ENCODE measurements around the gene KBTBD13. TPM values are rescaled to one million over a fixed set of nuclear protein-coding genes. Genes with fewer than 3 reads are reported as not detected.

KBTBD13 gene
- total RNA-seq, 1 donor from 2014 or later, result 3.3 TPM

DNA sequence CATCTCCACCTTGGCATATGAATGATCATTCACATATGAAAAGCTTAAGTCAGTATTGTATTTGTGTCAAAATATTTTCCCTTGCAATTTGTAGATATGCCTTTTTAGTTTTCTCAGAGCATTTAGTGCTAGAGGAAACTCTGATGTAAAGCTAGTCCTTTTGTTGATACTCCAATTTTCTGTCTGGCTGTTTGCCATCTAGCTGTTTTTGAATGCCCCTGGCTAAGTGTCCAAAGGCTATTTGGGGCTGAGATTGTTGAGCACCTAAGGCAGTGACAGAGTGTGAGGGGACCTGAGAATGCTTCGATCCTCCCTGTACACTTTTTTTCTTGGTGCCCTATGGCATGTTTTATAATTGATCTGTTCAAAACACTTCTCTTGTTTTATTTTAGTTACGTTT is 28.3 kb upstream of the KBTBD13 start:
- DNase-seq (ENCODE audit: low spot score), result no peak
- intact Hi-C loops (cut with DNase I), result no loop called here

DNA sequence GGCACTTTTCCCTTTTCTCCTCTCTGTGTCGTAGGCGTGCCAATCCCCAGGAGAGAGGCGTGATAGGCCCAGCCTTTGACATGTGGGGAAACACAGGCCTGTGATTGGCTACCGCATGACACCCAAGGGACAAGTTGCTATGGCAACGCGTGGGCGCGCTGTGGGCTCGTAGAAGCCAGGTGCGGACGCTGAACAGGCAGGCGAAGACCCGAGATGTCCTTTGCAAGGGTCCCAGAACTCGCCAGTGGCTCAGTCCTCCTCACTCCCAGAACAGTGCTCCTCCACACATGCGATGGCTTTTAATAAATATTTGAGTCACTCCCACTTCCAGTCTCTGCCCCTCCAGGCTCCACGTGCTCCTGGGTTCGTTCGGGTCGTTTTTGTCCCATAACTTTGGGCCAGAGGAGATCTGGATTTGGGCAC is 27.1 kb upstream of the KBTBD13 start:
- intact Hi-C loops (cut with DNase I), result no loop called here
- peak; percentile 92 for DNase-seq (ENCODE audit: low spot score)

DNA sequence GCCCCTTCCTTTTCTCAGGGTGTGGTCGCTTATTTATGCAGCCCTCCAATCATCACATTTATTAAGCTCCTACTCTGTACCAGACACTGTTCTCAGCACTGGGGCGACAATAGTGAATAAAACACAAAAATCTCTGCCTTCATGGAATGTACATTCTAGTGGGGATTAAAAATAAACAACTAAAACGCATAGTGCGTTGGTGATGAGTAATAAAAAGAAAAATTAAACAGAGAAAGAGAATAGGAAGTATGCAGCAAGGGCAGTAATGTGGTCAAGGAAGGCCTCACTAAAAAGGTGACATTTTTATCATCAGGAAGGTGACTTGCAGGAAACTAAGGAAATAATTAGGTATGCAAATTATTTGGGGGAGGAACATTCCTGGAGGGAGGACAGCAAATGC is 26.3 kb upstream of the KBTBD13 start:
- intact Hi-C loops (cut with DNase I), result no loop called here
- no peak for DNase-seq (ENCODE audit: low spot score)

DNA sequence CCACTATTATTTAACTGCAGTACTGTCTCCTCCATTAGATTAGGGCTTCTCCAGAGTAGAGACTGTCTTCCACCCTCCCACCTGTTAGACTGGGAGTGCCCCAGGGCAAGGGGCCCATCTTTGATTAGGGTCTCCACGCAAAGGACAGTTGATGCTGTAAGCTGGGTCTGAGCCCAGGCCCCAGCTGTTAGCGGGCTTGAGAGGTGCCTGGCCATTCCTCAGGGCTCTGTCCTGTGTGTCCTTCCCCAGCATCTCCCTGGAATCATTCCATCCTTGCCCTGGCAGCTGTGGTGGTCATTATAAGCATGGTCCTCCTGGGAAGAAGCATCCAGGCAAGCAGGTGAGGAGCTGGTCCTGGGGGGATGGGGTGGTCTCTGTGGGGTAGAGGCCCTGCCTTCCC is 25.3 kb upstream of the KBTBD13 start:
- no peak for DNase-seq (ENCODE audit: low spot score)
- intact Hi-C loops (cut with DNase I), result no loop called here

DNA sequence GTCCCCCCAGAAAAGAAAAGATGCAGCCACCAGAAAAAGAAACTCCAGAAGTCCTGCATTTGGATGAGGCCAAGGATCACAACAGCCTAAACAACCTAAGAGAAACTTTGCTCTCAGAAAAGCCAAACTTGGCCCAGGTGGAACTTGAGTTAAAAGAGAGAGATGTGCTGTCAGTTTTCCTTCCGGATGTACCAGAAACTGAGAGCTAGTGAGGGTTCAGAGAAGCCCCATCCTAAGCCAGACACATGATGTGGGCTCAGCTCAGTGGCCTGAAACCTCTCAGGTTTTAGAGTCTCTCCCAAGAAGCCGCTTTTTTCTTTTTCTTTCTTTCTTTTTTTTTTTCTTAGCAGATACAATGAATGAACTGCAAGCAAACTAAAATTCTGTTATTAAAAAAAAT is 23.6 kb upstream of the KBTBD13 start:
- DNase-seq (ENCODE audit: low spot score), result no peak
- intact Hi-C loops (cut with DNase I), result no loop called here

DNA sequence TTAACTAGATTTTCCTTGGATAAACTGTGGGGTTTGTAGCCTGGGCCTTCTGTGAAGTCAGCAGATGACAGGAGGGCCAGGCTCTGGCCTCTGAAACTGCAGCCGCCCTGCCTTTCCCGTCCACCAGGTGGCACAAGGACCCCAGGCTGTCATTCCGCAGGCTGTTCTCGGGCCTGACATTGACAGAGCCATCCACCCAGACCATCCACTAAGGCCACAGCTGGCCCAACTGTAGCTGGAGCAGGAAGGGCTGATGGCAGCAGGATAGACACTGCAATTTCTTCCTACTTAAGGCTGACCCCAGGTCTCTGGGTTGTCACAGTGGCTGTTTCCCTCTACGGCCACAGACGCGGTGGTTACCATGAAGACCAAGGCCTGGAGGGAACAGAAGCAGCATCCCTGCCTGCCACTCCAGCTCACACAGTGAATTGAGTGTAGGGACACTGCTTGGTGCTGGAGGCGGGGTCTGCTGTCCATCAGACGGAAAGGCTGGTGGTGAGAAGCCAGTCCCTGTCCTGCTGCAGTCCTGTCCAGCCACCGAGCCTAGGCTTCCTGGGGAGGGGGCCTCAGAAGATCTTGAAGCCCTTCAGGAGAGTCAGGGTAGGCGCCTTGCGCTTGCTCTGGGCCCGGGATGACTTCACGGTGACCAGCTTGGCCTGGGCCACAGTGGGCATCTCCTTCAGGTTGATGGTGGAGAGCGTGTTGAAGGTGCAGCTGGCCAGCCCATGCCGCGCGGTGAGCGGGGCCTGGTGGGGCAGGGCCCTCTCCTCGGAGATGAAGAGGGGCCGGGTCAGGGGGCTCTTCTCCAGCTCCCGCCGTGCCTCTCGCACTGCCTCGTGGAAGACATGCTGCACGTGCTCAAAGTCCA is 22.0 kb upstream of the KBTBD13 start:
- intact Hi-C loops (cut with DNase I), result loop anchor here (1.0 to 2.0 kb wide), 3 partner anchors 18 to 47 kb away; no protein-coding TSS in a partner anchor
- DNase-seq (ENCODE audit: low spot score), result peak; percentile 88

DNA sequence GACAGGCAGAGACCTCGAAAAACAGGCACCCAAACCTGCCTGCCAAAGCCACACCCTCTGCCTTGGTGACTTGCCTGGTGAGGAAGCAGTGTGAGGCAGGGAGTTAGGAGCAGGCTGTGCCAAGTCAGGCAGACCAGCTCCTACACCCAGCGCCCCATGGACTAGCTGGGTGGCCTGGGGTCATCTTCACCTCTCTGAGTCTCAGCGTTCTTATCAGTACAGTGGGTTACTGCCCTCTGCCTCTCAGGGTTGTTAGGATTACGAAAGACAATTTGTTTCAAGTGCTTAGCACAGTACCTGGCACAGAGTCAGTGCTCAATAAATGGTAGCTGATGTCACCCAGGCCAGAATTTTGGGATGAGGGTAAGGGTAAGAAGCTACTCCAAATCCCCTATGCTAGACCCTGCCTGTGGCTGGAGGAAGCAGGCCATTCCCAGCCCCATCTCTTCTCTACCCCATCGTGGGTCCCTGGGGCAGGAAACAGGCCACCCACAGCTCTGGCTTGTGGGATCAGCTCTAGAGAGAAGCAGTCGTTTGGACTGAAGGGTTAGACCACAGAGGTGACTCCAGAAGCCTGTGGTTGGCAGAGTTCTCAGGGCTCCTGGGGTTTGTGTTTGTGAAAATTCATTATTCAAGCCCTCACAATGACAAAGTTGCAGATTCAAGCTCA is 21.2 kb upstream of the KBTBD13 start:
- intact Hi-C loops (cut with DNase I), result loop anchor here (2.0 kb wide), 2 partner anchors 17 to 27 kb away; no protein-coding TSS in a partner anchor
- no peak for DNase-seq (ENCODE audit: low spot score)

DNA sequence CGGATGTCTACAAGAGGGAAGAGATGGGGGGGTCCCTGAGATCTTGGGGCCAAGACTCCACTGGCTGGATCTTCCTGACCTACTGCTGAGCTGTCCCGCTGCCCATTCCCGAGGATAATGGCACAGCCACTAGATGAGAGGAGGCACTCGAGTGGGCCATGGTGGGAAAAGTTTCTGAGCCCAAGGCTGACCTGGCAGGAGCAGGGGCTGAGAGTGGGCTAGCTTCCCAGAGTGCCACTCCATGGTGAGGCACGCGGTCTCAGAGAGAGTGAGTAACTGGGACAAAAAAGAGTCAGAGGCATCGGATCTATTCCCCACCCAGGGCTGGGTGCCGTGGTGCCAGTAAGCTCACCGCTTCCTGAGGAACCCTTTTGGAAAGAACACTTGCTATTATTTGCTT is 20.4 kb upstream of the KBTBD13 start:
- DNase-seq (ENCODE audit: low spot score), result no peak
- intact Hi-C loops (cut with DNase I), result no loop called here

DNA sequence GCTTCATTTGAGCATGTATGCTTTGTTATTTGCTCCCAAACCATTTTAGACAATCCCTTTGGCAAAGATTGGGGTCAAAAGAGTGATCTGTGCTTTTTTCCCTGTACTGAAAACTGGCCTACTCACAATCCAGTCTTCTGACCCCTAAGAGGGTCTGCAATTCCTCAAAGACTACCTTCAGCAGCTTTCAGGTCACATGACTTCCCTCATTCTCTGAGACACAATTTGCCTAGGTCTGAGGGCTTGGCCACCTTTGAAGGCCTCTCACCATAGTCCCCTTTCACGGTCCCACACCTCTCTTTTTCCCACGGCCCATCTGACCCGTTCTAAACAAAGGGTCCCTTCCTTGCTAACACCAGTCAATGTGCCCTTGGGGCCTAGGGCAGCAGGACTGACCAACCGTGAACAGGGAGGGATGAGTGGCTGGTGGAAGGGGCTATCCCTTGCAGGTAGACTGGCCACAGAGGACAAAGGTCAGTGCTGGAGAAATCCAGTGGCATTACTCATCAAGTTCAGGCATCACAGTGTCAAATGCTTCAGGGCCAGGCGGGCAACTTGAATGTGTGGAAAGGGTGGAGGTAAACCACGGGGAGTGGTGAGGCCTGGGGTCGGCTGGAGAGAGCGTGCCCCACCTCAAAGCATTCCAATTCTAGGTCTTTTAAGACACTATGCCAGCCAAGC is 19.5 kb upstream of the KBTBD13 start:
- intact Hi-C loops (cut with DNase I), result no loop called here
- peak; percentile 70 for DNase-seq (ENCODE audit: low spot score)

DNA sequence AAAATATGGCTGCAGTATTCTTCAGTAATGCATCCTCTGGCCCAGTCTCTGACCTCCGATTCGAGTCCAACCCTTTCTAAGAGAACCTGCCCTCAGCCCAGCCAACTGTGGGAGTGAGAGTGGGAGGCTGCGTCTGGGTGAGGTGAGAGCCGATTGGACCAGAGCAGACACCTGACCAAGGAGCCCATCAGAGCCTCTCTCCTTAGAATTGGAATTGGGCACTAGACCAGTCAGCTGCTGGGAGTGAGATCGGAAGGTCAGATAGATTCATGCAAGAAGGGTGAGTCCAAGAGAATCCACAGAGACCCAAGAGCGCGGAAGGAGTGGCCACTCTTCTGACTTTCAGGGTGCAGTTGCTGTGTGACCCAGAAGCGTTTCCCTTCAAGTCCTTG is 19.0 kb upstream of the KBTBD13 start:
- peak; percentile 66 for DNase-seq (ENCODE audit: low spot score)
- intact Hi-C loops (cut with DNase I), result no loop called here

DNA sequence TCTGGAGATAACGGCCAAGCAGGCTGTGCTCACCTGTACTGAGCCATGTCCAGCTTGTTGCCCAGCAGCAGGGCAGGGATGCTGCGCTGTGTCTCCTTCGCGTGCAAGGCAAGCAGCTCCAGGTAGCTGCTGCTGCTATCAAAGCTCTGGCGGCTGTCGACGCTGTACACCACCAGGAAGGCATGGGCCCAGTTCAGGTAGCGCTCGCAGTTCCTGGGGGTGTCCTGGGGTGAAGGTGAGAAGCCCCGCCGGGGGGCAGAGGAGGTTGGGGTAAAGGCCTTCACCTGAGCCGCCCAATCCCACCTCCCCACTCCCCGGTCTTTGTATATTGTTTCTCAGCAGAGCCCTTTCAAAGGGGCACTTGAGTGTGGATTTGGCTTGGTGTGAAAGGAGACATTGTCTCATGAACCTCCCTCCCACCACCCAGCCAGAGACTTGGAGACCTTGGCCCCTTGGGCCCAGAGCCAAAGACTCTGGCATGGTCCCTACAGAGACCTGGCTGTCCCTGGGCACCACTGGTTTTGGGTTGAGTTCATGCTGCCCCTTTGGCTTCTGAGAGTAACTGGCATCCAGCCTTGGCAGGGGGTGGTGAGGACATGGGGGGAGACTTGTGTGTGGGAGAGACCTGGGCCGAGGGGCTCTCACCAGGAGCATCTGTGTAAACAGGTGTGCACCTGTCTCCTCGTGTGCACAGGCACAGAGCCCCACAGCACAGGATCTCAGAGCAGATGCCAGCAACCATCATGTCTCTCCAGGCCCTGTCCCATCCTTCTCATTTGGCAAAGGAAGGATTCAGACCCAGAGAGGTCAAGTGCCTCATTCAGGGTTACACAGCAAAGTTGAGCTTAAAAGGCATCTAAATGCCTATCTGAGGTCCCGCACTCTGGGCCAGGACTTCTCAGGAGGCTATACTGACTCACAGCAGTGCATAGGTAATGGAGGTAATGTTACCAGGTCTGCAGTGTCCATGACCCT is 17.9 kb upstream of the KBTBD13 start:
- intact Hi-C loops (cut with DNase I), result no loop called here
- DNase-seq (ENCODE audit: low spot score), result peak; percentile 54

DNA sequence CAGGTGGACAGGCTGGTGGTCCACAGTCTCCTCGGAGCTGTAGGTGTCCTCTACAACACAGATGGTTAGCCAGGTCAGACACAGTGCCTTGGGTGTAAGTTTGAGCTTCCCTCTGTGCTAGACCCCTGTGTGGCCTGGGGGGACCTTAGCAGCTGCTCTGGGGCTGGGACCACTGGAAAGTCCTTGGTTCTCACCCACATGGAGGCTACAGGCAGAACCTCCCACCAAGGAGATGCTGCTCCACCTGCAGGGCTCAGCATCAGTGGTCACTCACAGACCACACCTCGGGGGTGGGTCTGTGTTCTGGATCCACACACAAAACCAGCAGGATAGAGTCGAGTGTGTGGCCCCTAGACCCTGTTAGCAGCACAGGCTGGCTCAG is 17.2 kb upstream of the KBTBD13 start:
- intact Hi-C loops (cut with DNase I), result no loop called here
- DNase-seq (ENCODE audit: low spot score), result peak; percentile 66

DNA sequence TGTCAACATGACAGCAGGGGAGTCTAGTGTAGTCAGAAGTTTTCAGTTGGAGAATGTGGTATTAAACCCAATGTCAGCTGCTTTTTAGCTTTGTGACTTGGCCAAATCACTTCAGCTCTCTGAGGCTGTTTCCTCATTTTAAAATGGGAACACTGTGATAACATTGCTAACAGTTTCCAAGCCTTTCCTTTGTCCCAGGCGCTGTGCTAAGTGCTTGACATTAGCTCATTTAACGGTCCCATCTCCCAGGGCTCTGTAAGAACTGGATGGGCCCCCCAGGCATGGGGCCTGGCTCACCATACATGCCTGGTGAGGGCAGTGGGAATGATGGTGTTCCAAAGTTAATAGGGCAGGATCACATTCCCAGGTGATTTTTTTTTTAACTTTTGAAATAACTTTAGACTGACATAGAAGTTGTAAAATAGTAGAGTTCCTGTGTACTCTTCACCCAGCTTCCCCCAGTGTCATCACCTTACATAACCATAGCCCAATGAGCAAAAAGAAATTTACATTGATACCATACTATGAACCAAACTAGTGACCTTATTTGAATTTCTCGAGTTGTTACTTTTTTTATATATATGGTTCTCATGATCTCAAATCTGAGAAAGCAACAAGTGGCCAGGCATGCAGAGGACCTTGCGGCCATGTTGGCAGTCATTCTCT is 16.5 kb upstream of the KBTBD13 start:
- intact Hi-C loops (cut with DNase I), result no loop called here
- peak; percentile 31 for DNase-seq (ENCODE audit: low spot score)

DNA sequence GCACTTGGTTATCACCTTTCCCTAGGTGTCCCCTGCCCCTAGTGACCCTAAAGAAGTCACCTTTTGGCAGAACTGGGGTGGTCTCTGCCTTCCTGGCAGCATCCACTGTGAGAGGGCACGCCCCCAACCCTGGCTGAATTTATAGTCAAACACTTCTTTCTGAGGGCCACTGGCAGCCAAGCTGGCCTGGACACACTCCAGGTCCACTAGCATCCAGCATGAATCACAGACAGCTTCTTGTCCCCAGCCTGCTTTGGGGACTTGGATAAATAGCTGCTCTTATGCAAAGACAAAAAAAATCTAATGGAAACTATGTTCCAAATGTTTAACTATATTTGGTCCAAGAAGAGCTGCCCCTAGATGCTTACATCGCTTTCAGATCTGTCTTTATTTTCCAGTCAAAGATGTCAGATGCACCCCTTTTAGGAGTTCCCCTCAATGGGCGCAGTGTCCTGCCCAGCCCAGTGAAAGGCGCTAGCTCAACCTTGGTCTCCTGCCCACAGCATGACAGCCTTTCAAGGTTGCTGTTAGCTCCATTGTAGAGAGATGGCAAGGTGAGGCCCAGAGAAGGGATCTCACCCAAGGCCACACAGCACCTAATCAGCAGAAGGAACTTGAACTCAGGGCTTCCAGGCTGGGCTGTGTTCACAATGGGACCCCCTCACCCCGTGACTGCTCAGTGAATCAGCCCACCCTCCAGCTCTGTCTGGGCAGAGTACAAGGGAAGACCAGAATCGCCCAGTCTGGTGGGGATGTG is 15.7 kb upstream of the KBTBD13 start:
- DNase-seq (ENCODE audit: low spot score), result peak; percentile 74
- intact Hi-C loops (cut with DNase I), result no loop called here

DNA sequence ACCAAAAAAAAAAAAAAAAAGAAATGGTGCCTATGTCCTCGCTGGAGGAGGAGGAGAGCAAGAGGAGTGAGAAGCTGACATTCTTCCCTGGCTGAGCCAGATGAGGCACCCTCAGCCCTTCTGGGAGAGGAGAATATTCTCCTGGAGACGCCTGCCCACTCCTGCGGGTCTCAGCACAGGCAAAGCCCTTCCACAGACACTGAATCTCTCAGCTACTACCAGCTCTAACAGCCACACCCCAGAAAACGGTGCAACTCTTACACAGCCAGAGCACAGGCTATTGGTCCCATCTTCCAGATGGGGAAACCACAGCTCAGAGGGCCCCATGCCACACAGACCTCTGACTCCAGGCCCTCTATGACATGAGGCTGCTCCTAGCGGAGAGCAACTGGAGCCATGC is 14.5 kb upstream of the KBTBD13 start:
- intact Hi-C loops (cut with DNase I), result no loop called here
- no peak for DNase-seq (ENCODE audit: low spot score)

DNA sequence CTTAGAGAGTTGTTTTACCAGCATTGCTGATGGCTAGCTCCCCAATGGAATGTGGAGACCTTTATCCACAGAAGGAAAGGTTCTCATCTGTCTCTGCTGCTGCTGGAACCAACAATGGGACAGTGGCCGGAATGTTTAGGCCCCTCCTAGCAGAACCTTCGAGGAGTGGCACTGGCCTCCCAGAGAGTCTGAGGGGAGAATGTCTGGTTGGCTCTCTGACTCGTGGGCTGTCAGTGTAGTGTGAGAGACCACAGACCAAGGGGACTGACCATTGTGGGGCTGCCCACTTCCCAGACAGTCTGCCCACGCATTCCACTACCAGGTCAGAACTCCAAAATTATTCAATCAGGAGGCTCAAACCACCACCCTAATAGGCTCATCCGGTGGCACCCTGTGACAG is 13.8 kb upstream of the KBTBD13 start:
- no peak for DNase-seq (ENCODE audit: low spot score)
- intact Hi-C loops (cut with DNase I), result no loop called here

DNA sequence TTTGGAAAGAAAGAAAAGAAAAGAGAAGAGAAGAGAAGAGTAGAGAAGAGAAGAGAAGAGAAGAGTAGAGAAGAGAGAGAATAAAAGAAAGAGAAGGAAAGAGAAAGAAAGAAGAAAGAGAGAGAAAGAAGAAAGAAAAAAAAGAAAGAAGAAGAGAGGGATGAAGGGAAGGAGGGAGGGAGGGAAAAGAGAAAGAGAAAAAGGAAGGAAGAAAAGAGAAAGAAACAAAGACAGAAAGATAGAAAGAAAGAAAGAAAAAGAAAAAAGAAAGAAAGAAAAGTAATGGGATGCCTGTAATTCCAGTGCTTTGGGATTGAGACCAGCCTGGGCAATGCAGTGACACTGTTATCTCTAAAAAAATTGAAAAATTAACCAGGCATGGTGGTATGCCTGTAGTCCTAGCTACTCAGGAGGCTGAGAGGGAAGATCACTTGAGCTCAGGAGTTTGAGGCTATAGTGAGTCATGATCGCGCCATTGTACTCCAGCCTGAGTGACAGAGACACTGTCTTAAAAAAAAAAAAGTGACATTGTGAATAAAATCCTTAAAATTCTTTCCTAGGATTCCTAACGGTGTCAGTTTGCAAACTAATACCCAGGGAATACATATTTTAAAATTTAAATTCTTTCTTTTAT is 10.4 kb upstream of the KBTBD13 start:
- intact Hi-C loops (cut with DNase I), result no loop called here
- DNase-seq (ENCODE audit: low spot score), result no peak

Measured in cardiac septum (tissue), 1 donor.